ENCODE data around the gene PLCB3.
A peak's percentile ranks its signal among the peaks of the same experiment; 100 is the strongest.

DNA sequence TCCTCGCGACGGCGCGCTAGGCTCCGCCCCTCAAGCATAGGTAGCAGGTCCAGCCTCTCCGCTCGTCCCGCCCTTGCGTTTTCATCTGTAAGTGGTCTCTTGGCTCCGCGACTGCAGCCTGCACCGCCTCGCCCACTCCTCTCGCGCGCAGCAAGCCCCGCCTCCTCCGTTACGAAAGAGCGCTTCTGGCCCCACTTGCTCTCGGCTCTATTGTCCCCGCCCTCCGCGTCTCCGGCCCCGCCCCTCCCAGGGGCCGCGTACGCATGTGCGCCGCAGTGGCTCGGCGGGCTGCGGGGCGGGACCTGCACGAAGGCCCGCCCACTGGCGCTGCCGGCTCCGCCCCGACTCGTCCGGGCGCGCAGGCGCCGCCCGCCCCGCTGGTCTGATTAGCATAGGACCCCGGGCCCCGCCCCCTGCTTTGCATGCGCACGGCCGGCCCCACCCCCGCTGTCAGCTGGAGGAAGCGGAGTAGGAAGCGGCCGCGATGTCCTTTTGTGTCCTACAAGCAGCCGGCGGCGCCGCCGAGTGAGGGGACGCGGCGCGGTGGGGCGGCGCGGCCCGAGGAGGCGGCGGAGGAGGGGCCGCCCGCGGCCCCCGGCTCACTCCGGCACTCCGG, 53.9 kb downstream of the PLCB3 start, which contains the start of gene ESRRA:
- TF ChIP-seq, protein P1, sequence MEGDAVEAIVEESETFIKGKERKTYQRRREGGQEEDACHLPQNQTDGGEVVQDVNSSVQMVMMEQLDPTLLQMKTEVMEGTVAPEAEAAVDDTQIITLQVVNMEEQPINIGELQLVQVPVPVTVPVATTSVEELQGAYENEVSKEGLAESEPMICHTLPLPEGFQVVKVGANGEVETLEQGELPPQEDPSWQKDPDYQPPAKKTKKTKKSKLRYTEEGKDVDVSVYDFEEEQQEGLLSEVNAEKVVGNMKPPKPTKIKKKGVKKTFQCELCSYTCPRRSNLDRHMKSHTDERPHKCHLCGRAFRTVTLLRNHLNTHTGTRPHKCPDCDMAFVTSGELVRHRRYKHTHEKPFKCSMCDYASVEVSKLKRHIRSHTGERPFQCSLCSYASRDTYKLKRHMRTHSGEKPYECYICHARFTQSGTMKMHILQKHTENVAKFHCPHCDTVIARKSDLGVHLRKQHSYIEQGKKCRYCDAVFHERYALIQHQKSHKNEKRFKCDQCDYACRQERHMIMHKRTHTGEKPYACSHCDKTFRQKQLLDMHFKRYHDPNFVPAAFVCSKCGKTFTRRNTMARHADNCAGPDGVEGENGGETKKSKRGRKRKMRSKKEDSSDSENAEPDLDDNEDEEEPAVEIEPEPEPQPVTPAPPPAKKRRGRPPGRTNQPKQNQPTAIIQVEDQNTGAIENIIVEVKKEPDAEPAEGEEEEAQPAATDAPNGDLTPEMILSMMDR (IDR thresholded peaks at IDR 0.05; ENCODE audit: poor library complexity, severe bottlenecking), result no peak
- TF ChIP-seq POLR2AphosphoS5 (IDR thresholded peaks at IDR 0.05), result peak; percentile 80
- TF ChIP-seq EP300 (conservative IDR thresholded peaks at IDR 0.05; ENCODE audit: poor library complexity, severe bottlenecking), result no peak
- TF ChIP-seq EZH2 (IDR thresholded peaks at IDR 0.05; ENCODE audit: borderline replicate concordance, insufficient read depth, low read length, poor library complexity, severe bottlenecking), result no peak
- no peak for TF ChIP-seq MXI1 (conservative IDR thresholded peaks at IDR 0.05; ENCODE audit: poor library complexity, severe bottlenecking)
- TF ChIP-seq, protein P2, sequence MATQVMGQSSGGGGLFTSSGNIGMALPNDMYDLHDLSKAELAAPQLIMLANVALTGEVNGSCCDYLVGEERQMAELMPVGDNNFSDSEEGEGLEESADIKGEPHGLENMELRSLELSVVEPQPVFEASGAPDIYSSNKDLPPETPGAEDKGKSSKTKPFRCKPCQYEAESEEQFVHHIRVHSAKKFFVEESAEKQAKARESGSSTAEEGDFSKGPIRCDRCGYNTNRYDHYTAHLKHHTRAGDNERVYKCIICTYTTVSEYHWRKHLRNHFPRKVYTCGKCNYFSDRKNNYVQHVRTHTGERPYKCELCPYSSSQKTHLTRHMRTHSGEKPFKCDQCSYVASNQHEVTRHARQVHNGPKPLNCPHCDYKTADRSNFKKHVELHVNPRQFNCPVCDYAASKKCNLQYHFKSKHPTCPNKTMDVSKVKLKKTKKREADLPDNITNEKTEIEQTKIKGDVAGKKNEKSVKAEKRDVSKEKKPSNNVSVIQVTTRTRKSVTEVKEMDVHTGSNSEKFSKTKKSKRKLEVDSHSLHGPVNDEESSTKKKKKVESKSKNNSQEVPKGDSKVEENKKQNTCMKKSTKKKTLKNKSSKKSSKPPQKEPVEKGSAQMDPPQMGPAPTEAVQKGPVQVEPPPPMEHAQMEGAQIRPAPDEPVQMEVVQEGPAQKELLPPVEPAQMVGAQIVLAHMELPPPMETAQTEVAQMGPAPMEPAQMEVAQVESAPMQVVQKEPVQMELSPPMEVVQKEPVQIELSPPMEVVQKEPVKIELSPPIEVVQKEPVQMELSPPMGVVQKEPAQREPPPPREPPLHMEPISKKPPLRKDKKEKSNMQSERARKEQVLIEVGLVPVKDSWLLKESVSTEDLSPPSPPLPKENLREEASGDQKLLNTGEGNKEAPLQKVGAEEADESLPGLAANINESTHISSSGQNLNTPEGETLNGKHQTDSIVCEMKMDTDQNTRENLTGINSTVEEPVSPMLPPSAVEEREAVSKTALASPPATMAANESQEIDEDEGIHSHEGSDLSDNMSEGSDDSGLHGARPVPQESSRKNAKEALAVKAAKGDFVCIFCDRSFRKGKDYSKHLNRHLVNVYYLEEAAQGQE (IDR thresholded peaks at IDR 0.05; ENCODE audit: borderline replicate concordance), result peak; percentile 32
- peak; percentile 17 for TF ChIP-seq TAF1 (IDR thresholded peaks at IDR 0.05; ENCODE audit: low read depth)
- no peak for TF ChIP-seq RAD21 (conservative IDR thresholded peaks at IDR 0.05)
